ENCODE results near the gene ZNF710.

Gene ZNF710

DNA sequence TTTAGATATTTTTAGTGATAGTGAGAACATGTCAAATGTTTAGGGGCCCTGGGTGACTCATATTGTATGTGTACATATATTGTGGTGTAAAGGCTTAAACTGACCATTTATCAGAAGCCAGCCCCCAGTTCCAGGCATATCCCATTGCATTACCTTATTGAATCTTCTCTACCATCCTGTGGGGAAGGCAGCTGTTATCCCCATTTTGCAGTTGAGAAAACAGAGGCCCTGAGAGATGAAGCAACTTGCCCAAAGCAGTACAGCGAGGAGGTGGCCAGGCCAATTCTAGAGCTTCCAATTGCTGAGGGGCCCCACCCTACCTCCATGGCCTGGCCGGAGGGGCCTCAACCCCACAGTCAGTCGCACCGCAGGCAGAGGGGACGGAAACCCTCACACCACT, 47.9 kb downstream of the ZNF710 start:
- no peak overlapping the region for H3K9ac ChIP-seq (ENCODE audit: low read depth, low read length, poor library complexity, severe bottlenecking)

DNA sequence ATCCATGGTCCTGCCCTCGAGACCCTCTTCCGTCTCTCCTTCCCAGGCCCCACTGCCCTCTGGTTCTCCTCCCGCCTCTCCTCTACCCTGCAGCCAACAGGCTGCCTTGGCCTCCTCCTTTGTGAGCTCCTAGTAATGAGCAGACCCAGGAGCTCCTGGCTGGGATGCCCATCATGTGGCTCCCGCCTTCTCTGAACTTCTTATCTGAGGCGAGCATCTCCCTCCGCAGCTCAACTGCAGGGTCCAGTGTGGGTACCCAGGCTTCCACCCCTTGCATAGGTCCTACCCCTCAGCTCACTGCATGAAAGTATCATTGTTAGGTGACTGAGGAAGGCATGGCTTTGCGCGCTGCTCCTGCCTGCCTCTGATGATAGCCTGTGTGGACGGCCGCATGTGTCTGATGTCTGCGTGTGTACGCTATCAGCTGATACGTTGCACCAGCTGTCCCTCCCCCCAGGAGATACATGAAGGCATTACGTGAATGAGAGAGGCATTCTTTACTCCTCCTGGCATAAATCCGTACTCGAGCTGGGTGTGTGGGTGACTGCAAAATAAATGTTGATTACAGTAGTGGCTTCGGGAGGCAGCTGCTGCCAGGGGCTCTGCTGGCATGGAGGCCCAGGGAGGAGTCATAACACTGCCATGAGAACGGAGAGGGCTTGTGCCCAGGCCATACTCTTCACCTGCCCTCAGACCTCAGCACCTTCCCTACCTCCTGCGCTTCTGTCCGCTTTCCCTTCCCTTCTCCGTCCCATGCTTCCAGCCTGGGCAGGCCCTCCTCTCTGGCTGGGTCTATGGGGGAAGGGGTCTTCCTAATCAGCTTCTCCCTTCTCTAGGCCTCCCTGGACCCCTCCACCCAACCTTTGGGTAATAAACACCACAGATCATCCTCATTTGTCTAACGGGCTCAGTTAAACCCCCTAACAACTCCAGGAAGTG, 48.8 kb downstream of the ZNF710 start:
- TF ChIP-seq, protein P1, sequence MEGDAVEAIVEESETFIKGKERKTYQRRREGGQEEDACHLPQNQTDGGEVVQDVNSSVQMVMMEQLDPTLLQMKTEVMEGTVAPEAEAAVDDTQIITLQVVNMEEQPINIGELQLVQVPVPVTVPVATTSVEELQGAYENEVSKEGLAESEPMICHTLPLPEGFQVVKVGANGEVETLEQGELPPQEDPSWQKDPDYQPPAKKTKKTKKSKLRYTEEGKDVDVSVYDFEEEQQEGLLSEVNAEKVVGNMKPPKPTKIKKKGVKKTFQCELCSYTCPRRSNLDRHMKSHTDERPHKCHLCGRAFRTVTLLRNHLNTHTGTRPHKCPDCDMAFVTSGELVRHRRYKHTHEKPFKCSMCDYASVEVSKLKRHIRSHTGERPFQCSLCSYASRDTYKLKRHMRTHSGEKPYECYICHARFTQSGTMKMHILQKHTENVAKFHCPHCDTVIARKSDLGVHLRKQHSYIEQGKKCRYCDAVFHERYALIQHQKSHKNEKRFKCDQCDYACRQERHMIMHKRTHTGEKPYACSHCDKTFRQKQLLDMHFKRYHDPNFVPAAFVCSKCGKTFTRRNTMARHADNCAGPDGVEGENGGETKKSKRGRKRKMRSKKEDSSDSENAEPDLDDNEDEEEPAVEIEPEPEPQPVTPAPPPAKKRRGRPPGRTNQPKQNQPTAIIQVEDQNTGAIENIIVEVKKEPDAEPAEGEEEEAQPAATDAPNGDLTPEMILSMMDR (conservative IDR thresholded peaks at IDR 0.05; ENCODE audit: low read length): no peak
- TF ChIP-seq EZH2phosphoT487 (IDR thresholded peaks at IDR 0.05; ENCODE audit: borderline replicate concordance): no peak
- Histone ChIP-seq H4K20me1 (ENCODE audit: insufficient read depth, low read length, poor library complexity, severe bottlenecking) (no peaks in the 10 kb centered on the region), H3K9me3 (ENCODE audit: insufficient read depth, low read depth, low read length) (no peaks in the 10 kb centered on the region), H3K9me2 (replicated peaks; ENCODE audit: low read depth, low read length) (no peaks in the 10 kb centered on the region), H3F3A (ENCODE audit: low read depth) (no peaks in the 10 kb centered on the region), H3K4me1 (ENCODE audit: insufficient read depth, low read length, poor library complexity, severe bottlenecking) (peaks cover 12% of the 10 kb centered on the region), H3K79me2 (ENCODE audit: insufficient read depth, low read length) (peaks cover 7% of the 10 kb centered on the region; the same call in 1 of the 2 replicates), H2AFZ (ENCODE audit: low read length) (no peak overlapping the region), H3K27me3 (ENCODE audit: insufficient read depth, low read length, poor library complexity, severe bottlenecking) (no peaks in the 10 kb centered on the region), H3K4me3 (ENCODE audit: low read length, poor library complexity, severe bottlenecking) (no peak overlapping the region), H3K9ac (ENCODE audit: low read depth, low read length, poor library complexity, severe bottlenecking) (no peak overlapping the region), H3K36me3 (ENCODE audit: insufficient read depth, low read length) (no peaks in the 10 kb centered on the region), H3K4me2 (ENCODE audit: low read depth, low read length, poor library complexity, severe bottlenecking) (no peak overlapping the region)

More for the DNA sequence above, 47.9 kb downstream of the ZNF710 start:
- Histone ChIP-seq H3K36me3 (ENCODE audit: insufficient read depth, low read length) (no peaks in the 10 kb centered on the region), H2AFZ (ENCODE audit: low read length) (no peak overlapping the region), H4K20me1 (ENCODE audit: insufficient read depth, low read length, poor library complexity, severe bottlenecking) (no peaks in the 10 kb centered on the region), H3K79me2 (ENCODE audit: insufficient read depth, low read length) (peaks cover 7% of the 10 kb centered on the region; the same call in 1 of the 2 replicates), H3F3A (ENCODE audit: low read depth) (no peaks in the 10 kb centered on the region), H3K9me2 (replicated peaks; ENCODE audit: low read depth, low read length) (no peaks in the 10 kb centered on the region), H3K4me1 (ENCODE audit: insufficient read depth, low read length, poor library complexity, severe bottlenecking) (peaks cover 4% of the 10 kb centered on the region), H3K4me2 (ENCODE audit: low read depth, low read length, poor library complexity, severe bottlenecking) (no peak overlapping the region), H3K27me3 (ENCODE audit: insufficient read depth, low read length, poor library complexity, severe bottlenecking) (no peaks in the 10 kb centered on the region), H3K9me3 (ENCODE audit: insufficient read depth, low read depth, low read length) (no peaks in the 10 kb centered on the region), H3K4me3 (ENCODE audit: low read length, poor library complexity, severe bottlenecking) (no peak overlapping the region)
- TF ChIP-seq EZH2phosphoT487 (IDR thresholded peaks at IDR 0.05; ENCODE audit: borderline replicate concordance): no peak
- TF ChIP-seq, protein P1 (conservative IDR thresholded peaks at IDR 0.05; ENCODE audit: low read length): no peak

DNA sequence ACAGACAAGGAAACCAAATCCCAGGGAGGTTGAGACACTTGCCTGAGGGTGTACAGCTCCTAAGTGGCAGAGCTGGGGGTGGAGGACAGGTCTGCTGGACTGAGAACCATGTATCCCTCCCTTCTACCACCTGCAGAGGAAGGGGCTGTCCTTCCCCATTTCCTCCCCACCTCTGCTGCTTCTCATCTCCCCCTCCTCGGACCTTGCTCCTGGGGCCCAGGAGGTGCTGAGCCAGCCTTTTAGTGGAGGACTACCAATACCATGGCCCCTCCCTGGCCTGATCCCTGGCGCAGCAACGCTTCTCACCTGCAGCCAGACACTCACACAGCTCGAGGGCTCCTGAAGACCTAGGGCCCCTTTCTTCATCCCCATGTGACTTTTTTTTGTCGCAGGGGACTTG, 50.8 kb downstream of the ZNF710 start:
- Histone ChIP-seq H3K27me3 (ENCODE audit: insufficient read depth, low read length, poor library complexity, severe bottlenecking) (no peaks in the 10 kb centered on the region), H3F3A (ENCODE audit: low read depth) (no peaks in the 10 kb centered on the region), H3K9ac (ENCODE audit: low read depth, low read length, poor library complexity, severe bottlenecking) (no peak overlapping the region), H3K4me1 (ENCODE audit: insufficient read depth, low read length, poor library complexity, severe bottlenecking) (peaks cover 12% of the 10 kb centered on the region), H4K20me1 (ENCODE audit: insufficient read depth, low read length, poor library complexity, severe bottlenecking) (no peaks in the 10 kb centered on the region), H3K79me2 (ENCODE audit: insufficient read depth, low read length) (peaks cover 7% of the 10 kb centered on the region; the same call in 1 of the 2 replicates), H3K36me3 (ENCODE audit: insufficient read depth, low read length) (no peaks in the 10 kb centered on the region), H2AFZ (ENCODE audit: low read length) (no peak overlapping the region), H3K4me2 (ENCODE audit: low read depth, low read length, poor library complexity, severe bottlenecking) (no peak overlapping the region), H3K4me3 (ENCODE audit: low read length, poor library complexity, severe bottlenecking) (no peak overlapping the region), H3K9me3 (ENCODE audit: insufficient read depth, low read depth, low read length) (no peaks in the 10 kb centered on the region), H3K9me2 (replicated peaks; ENCODE audit: low read depth, low read length) (no peaks in the 10 kb centered on the region)
- TF ChIP-seq EZH2phosphoT487 (IDR thresholded peaks at IDR 0.05; ENCODE audit: borderline replicate concordance): no peak
- TF ChIP-seq, protein P1 (conservative IDR thresholded peaks at IDR 0.05; ENCODE audit: low read length): no peak
